ENCODE data around the gene ITPA. TPM values are rescaled to one million over a fixed set of nuclear protein-coding genes. Genes with fewer than 3 reads are reported as not detected.

Gene ITPA
- polyA plus RNA-seq, 3 donors from 2014 or later, result 75.0 to 84.5 (median 76.3) TPM

- peaks cover 0 to 2% (median 0%) of the 10 kb centered on the region in 3 donors for H3K27me3 Mint-ChIP-seq (ENCODE audit: low read depth in 3 of 3)
- no peaks in the 10 kb centered on the region for H3K4me1 Mint-ChIP-seq
- H3K36me3 Mint-ChIP-seq, result peaks cover 5 to 19% (median 15%) of the 10 kb centered on the region in 3 donors
- DNase-seq, result no peak
- H3K4me3 Mint-ChIP-seq, result no peak overlapping the region
- peaks cover 0 to 1% (median 0%) of the 10 kb centered on the region in 6 donors for H3K9me3 Mint-ChIP-seq
- no peak overlapping the region for H3K27ac Mint-ChIP-seq
Measured at GRCh38 chr20:3262566-3262965, 53.3 kb downstream of the ITPA start.

GRCh38 chr20:3270051-3270450 is 60.8 kb downstream of the ITPA start:
- H3K36me3 Mint-ChIP-seq, result peaks cover 0 to 9% (median 4%) of the 10 kb centered on the region in 3 donors
- H3K4me1 Mint-ChIP-seq, result no peaks in the 10 kb centered on the region
- no peak overlapping the region for H3K27ac Mint-ChIP-seq
- no peak for DNase-seq
- H3K4me3 Mint-ChIP-seq, result no peak overlapping the region
- H3K9me3 Mint-ChIP-seq, result peaks cover 0 to 1% (median 0%) of the 10 kb centered on the region in 6 donors
- H3K27me3 Mint-ChIP-seq (ENCODE audit: low read depth in 3 of 3), result no peaks in the 10 kb centered on the region

GRCh38 chr20:3273371-3273770 is 64.1 kb downstream of the ITPA start:
- Mint-ChIP-seq H3K4me3 (no peak overlapping the region), H3K27me3 (ENCODE audit: low read depth in 3 of 3) (peaks cover 0 to 4% (median 0%) of the 10 kb centered on the region in 3 donors), H3K27ac (no peak overlapping the region), H3K4me1 (no peaks in the 10 kb centered on the region), H3K9me3 (no peaks in the 10 kb centered on the region), H3K36me3 (peaks cover 4 to 13% (median 6%) of the 10 kb centered on the region in 3 donors)
- DNase-seq, result no peak

Other genes starting within 250 kb of the ITPA start
- not detected for gene GNRH2, start 165.9 kb upstream of the ITPA start, polyA plus RNA-seq
- gene MRPS26, start 163.4 kb upstream of the ITPA start, polyA plus RNA-seq, result 10 to 100 TPM; 65.2 to 76.5 (median 70.7) TPM
- gene OXT, start 137.9 kb upstream of the ITPA start, polyA plus RNA-seq, result 1 to 10 TPM in 1 of 3 donors, not detected in 2; 1.1 TPM
- not detected for gene AVP, start 124.8 kb upstream of the ITPA start, polyA plus RNA-seq
- gene FASTKD5, start 49.6 kb upstream of the ITPA start, polyA plus RNA-seq, result 10 to 100 TPM; 12.2 to 26.5 (median 20.5) TPM
- 1 to 10 TPM; 2.3 to 7.0 (median 4.9) TPM for gene UBOX5, start 49.6 kb upstream of the ITPA start, polyA plus RNA-seq
- gene LZTS3, start 35.9 kb upstream of the ITPA start, polyA plus RNA-seq, result not detected
- gene DDRGK1, start 4.8 kb upstream of the ITPA start, polyA plus RNA-seq, result 10 to 100 TPM; 45.6 to 63.1 (median 48.0) TPM
- gene SLC4A11, start 29.7 kb downstream of the ITPA start, polyA plus RNA-seq, result not detected
- gene DNAAF9, start 198.2 kb downstream of the ITPA start, polyA plus RNA-seq, result under 1 TPM in 2 of 3 donors, not detected in 1; 0.26 to 0.74 TPM

Data from immature natural killer cell (primary cell).